ENCODE measurements around the gene UBE2I. TPM values are rescaled to one million over a fixed set of nuclear protein-coding genes. Genes with fewer than 3 reads are reported as not detected.

Gene UBE2I
- total and polyA plus RNA-seq, 7 donors = 38.4 to 95.3 (median 54.5) TPM

GRCh38 chr16:1338855-1339675 lies 29.6 kb downstream of the UBE2I start:
- H3K36me3 ChIP-seq = no peaks in the 10 kb centered on the region
- H3K27ac ChIP-seq = no peak overlapping the region
- 63 to 70% methylated on average over 31 of the region's 31 CpGs for WGBS, 2 donors
- TF ChIP-seq CTCF (IDR thresholded peaks at IDR 0.05) (no peak), POLR2A (IDR thresholded peaks at IDR 0.05) (no peak), POLR2AphosphoS5 (IDR thresholded peaks at IDR 0.05) (no peak), EP300 (IDR thresholded peaks at IDR 0.05) (no peak)
- peaks cover 0 to 19% (median 17%) of the 10 kb centered on the region in 4 donors for H3K4me1 ChIP-seq
- intact Hi-C loops (cut with DNase I) = no loop called here
- no peak overlapping the region for H3K4me3 ChIP-seq
- H3K27me3 ChIP-seq = peaks cover 10 to 28% (median 19%) of the 10 kb centered on the region in 3 donors
- DNase-seq = no peak
- no peaks in the 10 kb centered on the region for H3K9me3 ChIP-seq

- peaks cover 0 to 10% (median under 1%) of the 10 kb centered on the region in 3 donors for H3K27me3 ChIP-seq
- no peak for DNase-seq
- no peak for TF ChIP-seq CTCF (IDR thresholded peaks at IDR 0.05)
- TF ChIP-seq POLR2AphosphoS5 (IDR thresholded peaks at IDR 0.05) = no peak
- TF ChIP-seq EP300 (IDR thresholded peaks at IDR 0.05) = no peak
- no peak overlapping the region for H3K27ac ChIP-seq
- 86 to 87% methylated on average over 36 of the region's 36 CpGs for WGBS, 2 donors
- no peak overlapping the region for H3K4me3 ChIP-seq
- no peaks in the 10 kb centered on the region for H3K36me3 ChIP-seq
- H3K9me3 ChIP-seq = no peaks in the 10 kb centered on the region
- peaks cover 0 to 13% (median 12%) of the 10 kb centered on the region in 4 donors for H3K4me1 ChIP-seq
- intact Hi-C loops (cut with DNase I) = no loop called here
These were observed 31.5 kb downstream of the UBE2I start for GRCh38 chr16:1340730-1341494.

- no peak for TF ChIP-seq EP300 (IDR thresholded peaks at IDR 0.05)
- no peak for TF ChIP-seq POLR2AphosphoS5 (IDR thresholded peaks at IDR 0.05)
- no peak for TF ChIP-seq POLR2A (IDR thresholded peaks at IDR 0.05)
- no peak for TF ChIP-seq CTCF (IDR thresholded peaks at IDR 0.05)
- Histone ChIP-seq H3K27ac (no peak overlapping the region), H3K9me3 (no peaks in the 10 kb centered on the region), H3K4me1 (peaks cover 0 to 13% (median 12%) of the 10 kb centered on the region in 4 donors), H3K36me3 (no peaks in the 10 kb centered on the region), H3K27me3 (peaks cover 0 to 1% (median 0%) of the 10 kb centered on the region in 3 donors), H3K4me3 (no peak overlapping the region)
- no peak for DNase-seq
- WGBS, 2 donors = 78 to 88% methylated on average over 39 of the region's 39 CpGs
- intact Hi-C loops (cut with DNase I) = no loop called here
These were observed 32.3 kb downstream of the UBE2I start for GRCh38 chr16:1341495-1342420.

- TF ChIP-seq POLR2AphosphoS5 (IDR thresholded peaks at IDR 0.05) = no peak
- no peak for TF ChIP-seq POLR2A (IDR thresholded peaks at IDR 0.05)
- TF ChIP-seq EP300 (IDR thresholded peaks at IDR 0.05) = no peak
- no peak for TF ChIP-seq CTCF (IDR thresholded peaks at IDR 0.05)
- intact Hi-C loops (cut with DNase I) = no loop called here
- Histone ChIP-seq H3K36me3 (peaks cover 0 to 2% (median 0%) of the 10 kb centered on the region in 4 donors), H3K9me3 (no peaks in the 10 kb centered on the region), H3K4me1 (peaks cover 0 to 13% (median 12%) of the 10 kb centered on the region in 4 donors), H3K4me3 (peak overlapping the region in 1 of 4 donors; percentile 19), H3K27ac (no peak overlapping the region), H3K27me3 (no peaks in the 10 kb centered on the region)
- WGBS, 2 donors = 2 to 4% methylated on average over 49 of the region's 49 CpGs
- DNase-seq = peak; percentile 91
These were observed 33.3 kb downstream of the UBE2I start for GRCh38 chr16:1342526-1343427.
